Cardiac fibroblast (primary cell): ENCODE results near the gene TEX19.
"Not testable (repeated sequence)": the region's sequence is repeated elsewhere in the genome, so short reads cannot be mapped to it uniquely, and the experiment has no call there.

Source experiments
- DNase-seq, 2 donors: peaks; one replicate each; pipeline versions ENCODE4 v3.0.0 to v3.0.0-alpha.2; 2010; ENCODE audit warnings: low read depth in 2 of 2
- H3K4me3 ChIP-seq, 2 donors: replicated peaks in 1 of 2; 1 replicate in 1 of 2; 2 replicates in 1 of 2; pipeline ENCODE4 v1.5.1; 2011; ENCODE audit warnings: low read depth in 2 of 2, low read length in 2 of 2, mild to moderate bottlenecking in 2 of 2, moderate library complexity in 1 of 2
- CTCF ChIP-seq: IDR thresholded peaks from one replicate; pipeline ENCODE4 v1.5.1; 2011; ENCODE audit warnings: low read depth, mild to moderate bottlenecking, low read length, inconsistent platforms

Gene TEX19

GRCh38 chr17:82342361-82343079, 16.5 kb upstream of the TEX19 start:
- DNase-seq, result no peak
- H3K4me3 ChIP-seq, result no peak overlapping the region
- no peak for TF ChIP-seq CTCF

GRCh38 chr17:82343560-82343959, 15.5 kb upstream of the TEX19 start:
- no peak for TF ChIP-seq CTCF
- no peak for DNase-seq

GRCh38 chr17:82344175-82344907, 14.7 kb upstream of the TEX19 start:
- no peak for TF ChIP-seq CTCF
- no peak for DNase-seq

More at GRCh38 chr17:82343560-82343959, 15.5 kb upstream of the TEX19 start:
- no peak overlapping the region for H3K4me3 ChIP-seq

GRCh38 chr17:82345151-82345976, 13.7 kb upstream of the TEX19 start:
- no peak for TF ChIP-seq CTCF
- no peak for DNase-seq
- no peak overlapping the region for H3K4me3 ChIP-seq

More at GRCh38 chr17:82344175-82344907, 14.7 kb upstream of the TEX19 start:
- H3K4me3 ChIP-seq, result no peak overlapping the region

GRCh38 chr17:82346342-82347300, 12.4 kb upstream of the TEX19 start:
- no peak overlapping the region for H3K4me3 ChIP-seq
- DNase-seq, result no peak
- no peak for TF ChIP-seq CTCF

- H3K4me3 ChIP-seq, DNase-seq: not testable (repeated sequence)
Measured at GRCh38 chr17:82347994-82348393, 11.1 kb upstream of the TEX19 start.
